ENCODE measurements around the gene ZNF90. TPM values are rescaled to one million over a fixed set of nuclear protein-coding genes. Genes with fewer than 3 reads are reported as not detected.
"Not testable (repeated sequence)": the region's sequence is repeated elsewhere in the genome, so short reads cannot be mapped to it uniquely, and the experiment has no call there.

The ZNF90 gene
- total RNA-seq, 1 donor from 2014 or later, result 5.4 TPM

GRCh38 chr19:20067943-20068342 is 9.9 kb upstream of the ZNF90 start:
- H3K36me3 ChIP-seq, result no peaks in the 10 kb centered on the region
- no peak overlapping the region for H3K27ac ChIP-seq
- intact Hi-C loops (cut with DNase I), result no loop called here
- no peak overlapping the region for H3K4me3 ChIP-seq
- no peaks in the 10 kb centered on the region for H3K4me1 ChIP-seq
- no peaks in the 10 kb centered on the region for H3K27me3 ChIP-seq
- no peak for DNase-seq (ENCODE audit: extremely low spot score in 2 of 2)
- no peaks in the 10 kb centered on the region for H3K9me3 ChIP-seq
- TF ChIP-seq POLR2A (IDR thresholded peaks at IDR 0.05) (no peak), POLR2AphosphoS5 (IDR thresholded peaks at IDR 0.05; ENCODE audit: insufficient read depth in 1 of 2, low read depth in 1 of 2) (no peak), CTCF (IDR thresholded peaks at IDR 0.05) (no peak)

GRCh38 chr19:20068559-20068958 is 9.2 kb upstream of the ZNF90 start:
- H3K27me3 ChIP-seq; DNase-seq (ENCODE audit: extremely low spot score in 2 of 2); H3K9me3 ChIP-seq; H3K36me3 ChIP-seq; H3K27ac ChIP-seq; intact Hi-C loops (cut with DNase I); H3K4me3 ChIP-seq; H3K4me1 ChIP-seq: not testable (repeated sequence)

- intact Hi-C loops (cut with DNase I), result no loop called here
- TF ChIP-seq POLR2AphosphoS5 (IDR thresholded peaks at IDR 0.05; ENCODE audit: insufficient read depth in 1 of 2, low read depth in 1 of 2), result no peak
- no peak for TF ChIP-seq CTCF (IDR thresholded peaks at IDR 0.05)
- no peak for TF ChIP-seq POLR2A (IDR thresholded peaks at IDR 0.05)
- no peaks in the 10 kb centered on the region for H3K4me1 ChIP-seq
- H3K9me3 ChIP-seq, result no peaks in the 10 kb centered on the region
- H3K36me3 ChIP-seq, result no peaks in the 10 kb centered on the region
- no peak overlapping the region for H3K27ac ChIP-seq
- H3K4me3 ChIP-seq, result no peak overlapping the region
- no peaks in the 10 kb centered on the region for H3K27me3 ChIP-seq
- DNase-seq (ENCODE audit: extremely low spot score in 2 of 2), result no peak
Measured at GRCh38 chr19:20070691-20071090, 7.1 kb upstream of the ZNF90 start.

- intact Hi-C loops (cut with DNase I), result no loop called here
- Histone ChIP-seq H3K4me3 (no peak overlapping the region), H3K27ac (no peak overlapping the region), H3K4me1 (no peaks in the 10 kb centered on the region), H3K36me3 (no peaks in the 10 kb centered on the region), H3K27me3 (no peaks in the 10 kb centered on the region), H3K9me3 (no peaks in the 10 kb centered on the region)
- TF ChIP-seq CTCF (IDR thresholded peaks at IDR 0.05) (no peak), POLR2AphosphoS5 (IDR thresholded peaks at IDR 0.05; ENCODE audit: insufficient read depth in 1 of 2, low read depth in 1 of 2) (no peak), POLR2A (IDR thresholded peaks at IDR 0.05) (no peak)
- DNase-seq (ENCODE audit: extremely low spot score in 2 of 2), result no peak
Measured at GRCh38 chr19:20072936-20073335, 4.9 kb upstream of the ZNF90 start.

GRCh38 chr19:20078581-20079031 is 806 bp downstream of the ZNF90 start:
- no peak for DNase-seq (ENCODE audit: extremely low spot score in 2 of 2)
- TF ChIP-seq CTCF (IDR thresholded peaks at IDR 0.05) (no peak), POLR2A (IDR thresholded peaks at IDR 0.05) (no peak), POLR2AphosphoS5 (IDR thresholded peaks at IDR 0.05; ENCODE audit: insufficient read depth in 1 of 2, low read depth in 1 of 2) (no peak)
- H3K27me3 ChIP-seq, result no peaks in the 10 kb centered on the region
- no peaks in the 10 kb centered on the region for H3K36me3 ChIP-seq
- peaks cover 23% of the 10 kb centered on the region for H3K4me1 ChIP-seq
- intact Hi-C loops (cut with DNase I), result no loop called here
- H3K4me3 ChIP-seq, result peak overlapping the region; percentile 65 to 69
- peak overlapping the region; percentile 68 for H3K27ac ChIP-seq
- no peaks in the 10 kb centered on the region for H3K9me3 ChIP-seq

GRCh38 chr19:20079476-20079875 is 1.7 kb downstream of the ZNF90 start:
- TF ChIP-seq POLR2A (IDR thresholded peaks at IDR 0.05), result no peak
- TF ChIP-seq CTCF (IDR thresholded peaks at IDR 0.05), result no peak
- no peak for TF ChIP-seq POLR2AphosphoS5 (IDR thresholded peaks at IDR 0.05; ENCODE audit: insufficient read depth in 1 of 2, low read depth in 1 of 2)
- intact Hi-C loops (cut with DNase I), result no loop called here
- H3K4me3 ChIP-seq, result peak overlapping the region in 1 of 2 donors; percentile 69

More at GRCh38 chr19:20079476-20079875, 1.7 kb downstream of the ZNF90 start:
- H3K36me3 ChIP-seq, result no peaks in the 10 kb centered on the region
- no peak for DNase-seq (ENCODE audit: extremely low spot score in 2 of 2)
- no peaks in the 10 kb centered on the region for H3K9me3 ChIP-seq
- H3K27ac ChIP-seq, result no peak overlapping the region
- H3K4me1 ChIP-seq, result peaks cover 23% of the 10 kb centered on the region
- no peaks in the 10 kb centered on the region for H3K27me3 ChIP-seq

All from vagina (tissue), 2 donors.